Measurements from ENCODE around the gene ZNF524.

ZNF524 gene

DNA sequence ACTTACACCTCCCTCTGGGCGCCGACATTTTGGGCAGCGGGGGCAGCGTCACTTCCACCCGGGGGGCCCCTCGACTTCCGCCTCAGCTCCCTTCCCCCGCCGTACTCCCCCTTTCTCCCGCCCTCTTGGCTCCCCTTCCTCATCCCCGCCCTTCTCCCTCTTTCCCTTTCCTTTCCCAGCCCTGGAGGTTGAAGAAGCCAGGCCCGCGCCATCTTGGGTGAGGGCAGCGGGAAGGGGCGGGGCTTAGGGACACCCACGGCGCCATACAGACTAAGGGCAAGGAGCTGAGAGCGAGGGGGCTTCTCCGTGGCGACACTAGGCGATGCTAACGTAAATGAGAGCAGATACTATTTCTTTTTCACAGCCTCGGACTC lies 633 bp upstream of the ZNF524 start, which contains the start of gene FIZ1:
TSS of gene FIZ1 (minus strand) at position 50 of the 374 bp plus-strand sequence. CDS start 1,652 bp downstream, outside the sequence.
- Histone ChIP-seq H3K36me3 (replicated peaks; ENCODE audit: insufficient read depth, low read length) (no peaks in the 10 kb centered on the region), H3K79me2 (ENCODE audit: low read length) (0 out of 2 replicates have a peak, but pooled peaks cover 7% of the 10 kb centered on the region), H2AFZ (ENCODE audit: low read length) (peak within 1 kb of the TSS; percentile 63), H3K9me3 (replicated peaks; ENCODE audit: insufficient read depth, low read length) (no peaks in the 10 kb centered on the region), H3K4me3 (ENCODE audit: low read length) (peak within 1 kb of the TSS; percentile 68), H3K9me2 (replicated peaks; ENCODE audit: insufficient read depth, low read length) (no peaks in the 10 kb centered on the region), H3F3A (ENCODE audit: insufficient read depth, low read length) (peaks cover 23% of the 10 kb centered on the region), H3K9ac (ENCODE audit: low read length) (peak within 1 kb of the TSS; percentile 89), H3K27ac (ENCODE audit: low read length) (peak within 1 kb of the TSS; percentile 80), H3K27me3 (replicated peaks; ENCODE audit: insufficient read depth, low read length) (no peaks in the 10 kb centered on the region), H4K20me1 (ENCODE audit: insufficient read depth, low read length) (no peaks in the 10 kb centered on the region), H3K4me2 (ENCODE audit: low read depth, low read length) (peak within 1 kb of the TSS; percentile 88), H3K4me1 (ENCODE audit: low read length) (peaks cover 8% of the 10 kb centered on the region; the same call in 1 of the 2 replicates)
- no peak for TF ChIP-seq EZH2 (optimal IDR thresholded peaks at IDR 0.05; ENCODE audit: low read depth, low read length)
- TF ChIP-seq, protein P1, sequence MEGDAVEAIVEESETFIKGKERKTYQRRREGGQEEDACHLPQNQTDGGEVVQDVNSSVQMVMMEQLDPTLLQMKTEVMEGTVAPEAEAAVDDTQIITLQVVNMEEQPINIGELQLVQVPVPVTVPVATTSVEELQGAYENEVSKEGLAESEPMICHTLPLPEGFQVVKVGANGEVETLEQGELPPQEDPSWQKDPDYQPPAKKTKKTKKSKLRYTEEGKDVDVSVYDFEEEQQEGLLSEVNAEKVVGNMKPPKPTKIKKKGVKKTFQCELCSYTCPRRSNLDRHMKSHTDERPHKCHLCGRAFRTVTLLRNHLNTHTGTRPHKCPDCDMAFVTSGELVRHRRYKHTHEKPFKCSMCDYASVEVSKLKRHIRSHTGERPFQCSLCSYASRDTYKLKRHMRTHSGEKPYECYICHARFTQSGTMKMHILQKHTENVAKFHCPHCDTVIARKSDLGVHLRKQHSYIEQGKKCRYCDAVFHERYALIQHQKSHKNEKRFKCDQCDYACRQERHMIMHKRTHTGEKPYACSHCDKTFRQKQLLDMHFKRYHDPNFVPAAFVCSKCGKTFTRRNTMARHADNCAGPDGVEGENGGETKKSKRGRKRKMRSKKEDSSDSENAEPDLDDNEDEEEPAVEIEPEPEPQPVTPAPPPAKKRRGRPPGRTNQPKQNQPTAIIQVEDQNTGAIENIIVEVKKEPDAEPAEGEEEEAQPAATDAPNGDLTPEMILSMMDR (IDR thresholded peaks at IDR 0.05; ENCODE audit: low read length) = no peak
- no peak for TF ChIP-seq EZH2phosphoT487 (IDR thresholded peaks at IDR 0.05; ENCODE audit: low read length)
- peak; percentile 93 for DNase-seq

DNA sequence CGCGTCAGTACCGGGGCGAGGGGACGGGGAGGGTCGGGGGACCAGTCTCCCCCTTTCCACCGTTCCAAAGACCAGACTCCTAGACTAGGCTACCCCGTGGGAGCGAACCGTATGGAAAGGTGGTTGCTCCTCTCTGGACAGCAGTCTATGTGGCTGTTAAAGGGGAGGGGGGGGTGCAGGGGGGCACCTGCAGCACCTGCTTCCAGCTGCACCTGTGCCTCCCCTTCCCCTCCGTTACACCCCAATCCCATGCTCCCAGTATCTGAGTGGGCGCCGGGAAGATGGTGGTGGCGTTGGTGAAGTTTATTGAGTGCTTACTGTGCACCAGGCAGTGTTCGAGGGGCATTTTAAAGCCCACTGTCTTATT lies 557 bp downstream of the ZNF524 start:
- Histone ChIP-seq H3K9ac (ENCODE audit: low read length) (peak overlapping the region; percentile 68; the same call in 1 of the 2 replicates), H3K36me3 (replicated peaks; ENCODE audit: insufficient read depth, low read length) (no peaks in the 10 kb centered on the region), H2AFZ (ENCODE audit: low read length) (peak overlapping the region; percentile 40; the same call in 1 of the 2 replicates), H3K4me2 (ENCODE audit: low read depth, low read length) (peak overlapping the region; percentile 88), H4K20me1 (ENCODE audit: insufficient read depth, low read length) (no peaks in the 10 kb centered on the region), H3F3A (ENCODE audit: insufficient read depth, low read length) (peaks cover 31% of the 10 kb centered on the region), H3K9me2 (replicated peaks; ENCODE audit: insufficient read depth, low read length) (no peaks in the 10 kb centered on the region), H3K27ac (ENCODE audit: low read length) (no peak overlapping the region), H3K4me3 (ENCODE audit: low read length) (peak overlapping the region; percentile 66), H3K9me3 (replicated peaks; ENCODE audit: insufficient read depth, low read length) (no peaks in the 10 kb centered on the region), H3K79me2 (ENCODE audit: low read length) (0 out of 2 replicates have a peak, but pooled peaks cover 7% of the 10 kb centered on the region), H3K4me1 (ENCODE audit: low read length) (peaks cover 12% of the 10 kb centered on the region; the same call in 1 of the 2 replicates), H3K27me3 (replicated peaks; ENCODE audit: insufficient read depth, low read length) (no peaks in the 10 kb centered on the region)
- TF ChIP-seq EZH2 (optimal IDR thresholded peaks at IDR 0.05; ENCODE audit: low read depth, low read length) = no peak
- TF ChIP-seq EZH2phosphoT487 (IDR thresholded peaks at IDR 0.05; ENCODE audit: low read length) = no peak
- TF ChIP-seq, protein P1 (IDR thresholded peaks at IDR 0.05; ENCODE audit: low read length) = no peak
- no peak for DNase-seq

DNA sequence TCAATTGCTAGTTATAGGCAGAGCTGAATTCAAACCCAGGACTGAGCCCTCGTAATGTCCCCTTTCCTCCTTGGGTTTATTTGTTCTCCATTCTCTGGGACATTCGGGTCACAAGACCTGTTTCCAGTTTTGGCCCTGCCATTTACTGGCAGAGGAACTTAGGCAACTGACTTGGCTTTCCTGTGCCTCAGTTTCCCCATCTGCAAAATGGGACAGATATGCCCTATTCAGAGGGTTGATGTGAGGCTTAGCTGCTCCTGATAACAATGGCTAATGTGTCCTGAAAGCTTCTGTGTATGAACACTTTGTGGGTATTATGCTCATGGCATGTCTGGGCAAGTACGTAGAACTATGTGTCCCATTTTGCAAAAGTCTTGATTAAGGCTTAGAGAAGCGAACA lies 996 bp downstream of the ZNF524 start:
- TF ChIP-seq, protein P1 (IDR thresholded peaks at IDR 0.05; ENCODE audit: low read length) = no peak
- no peak for TF ChIP-seq EZH2phosphoT487 (IDR thresholded peaks at IDR 0.05; ENCODE audit: low read length)
- no peak for TF ChIP-seq EZH2 (optimal IDR thresholded peaks at IDR 0.05; ENCODE audit: low read depth, low read length)
- no peaks in the 10 kb centered on the region for H3K27me3 ChIP-seq (replicated peaks; ENCODE audit: insufficient read depth, low read length)
- H3K9me2 ChIP-seq (replicated peaks; ENCODE audit: insufficient read depth, low read length) = no peaks in the 10 kb centered on the region
- H3K9ac ChIP-seq (ENCODE audit: low read length) = peak overlapping the region; percentile 68; the same call in 1 of the 2 replicates
- H3K36me3 ChIP-seq (replicated peaks; ENCODE audit: insufficient read depth, low read length) = no peaks in the 10 kb centered on the region
- no peaks in the 10 kb centered on the region for H4K20me1 ChIP-seq (ENCODE audit: insufficient read depth, low read length)
- H3K27ac ChIP-seq (ENCODE audit: low read length) = no peak overlapping the region
- peaks cover 12% of the 10 kb centered on the region; the same call in 1 of the 2 replicates for H3K4me1 ChIP-seq (ENCODE audit: low read length)
- H3F3A ChIP-seq (ENCODE audit: insufficient read depth, low read length) = peaks cover 35% of the 10 kb centered on the region
- no peaks in the 10 kb centered on the region for H3K9me3 ChIP-seq (replicated peaks; ENCODE audit: insufficient read depth, low read length)
- H3K4me2 ChIP-seq (ENCODE audit: low read depth, low read length) = peak overlapping the region; percentile 88
- 0 out of 2 replicates have a peak overlapping the region, but pooled peaks have one; percentile 40 for H2AFZ ChIP-seq (ENCODE audit: low read length)
- H3K4me3 ChIP-seq (ENCODE audit: low read length) = peak overlapping the region; percentile 66
- no peak for DNase-seq
- 0 out of 2 replicates have a peak, but pooled peaks cover 7% of the 10 kb centered on the region for H3K79me2 ChIP-seq (ENCODE audit: low read length)
